Tibial artery (tissue), 4 donors: ENCODE measurements around the gene TAF6.
"Not testable (repeated sequence)": the region's sequence is repeated elsewhere in the genome, so short reads cannot be mapped to it uniquely, and the experiment has no call there.

ENCODE experiments used
- DNase-seq, 2 donors: peaks; one replicate each; pipeline ENCODE4 v3.0.0-alpha.2; 2019
- H3K27ac ChIP-seq, 2 donors: fragments of 200-600 bp; sonication (generic) in 1 of 2; 1 replicate in 1 of 2; 2 replicates in 1 of 2; pipeline ENCODE4 v1.5.1; 2018 to 2019; ENCODE audit warnings: mild to moderate bottlenecking in 1 of 2
- H3K27me3 ChIP-seq, 2 donors: fragments of 200-600 bp; sonication (generic) in 1 of 2; one replicate each; pipeline versions ENCODE4 v1.5.1 to v1.6.0; 2016 to 2019
- H3K36me3 ChIP-seq, 3 donors: fragments of 200-600 bp; sonication (generic) in 2 of 3; one replicate each; pipeline ENCODE4 v1.5.1; 2016 to 2019; ENCODE audit warnings: mild to moderate bottlenecking in 2 of 3
- H3K4me1 ChIP-seq, 4 donors: fragments of 200-600 bp; sonication (generic) in 2 of 4; 1 replicate in 3 of 4; 2 replicates in 1 of 4; pipeline ENCODE4 v1.5.1; 2016 to 2019
- H3K4me3 ChIP-seq, 2 donors: fragments of 200-600 bp; sonication (generic) in 1 of 2; 1 replicate in 1 of 2; 2 replicates in 1 of 2; pipeline ENCODE4 v1.5.1; 2018 to 2019; ENCODE audit warnings: mild to moderate bottlenecking in 2 of 2
- H3K9me3 ChIP-seq, 3 donors: fragments of 200-600 bp; sonication (generic) in 1 of 3; one replicate each; pipeline ENCODE4 v1.5.1; 2016 to 2019
- CTCF ChIP-seq, 2 experiments: fragments of 200-600 bp in 1 of 2; fragments of 450-650 bp in 1 of 2; IDR thresholded peaks; one replicate each; pipeline ENCODE4 v1.5.1; 2017 to 2019; ENCODE audit warnings: antibody characterized with exemption in 2 of 2, mild to moderate bottlenecking in 1 of 2, moderate library complexity in 1 of 2
- intact Hi-C: fragments of 100-400 bp; cut with DNase I; formaldehyde crosslinking; loops from one replicate; pipeline ENCODE4 v1.15.0; 2023; ENCODE audit warnings: low total_unique reads

TAF6 gene

GRCh38 chr7:100152937-100153666, 33.9 kb upstream of the TAF6 start:
- intact Hi-C loops = no loop called here
- Histone ChIP-seq H3K4me3 (no peak overlapping the region), H3K4me1 (peaks cover 4 to 29% (median 25%) of the 10 kb centered on the region in 4 donors), H3K27ac (no peak overlapping the region), H3K9me3 (no peaks in the 10 kb centered on the region), H3K27me3 (no peaks in the 10 kb centered on the region), H3K36me3 (peaks cover 12 to 51% (median 31%) of the 10 kb centered on the region in 3 donors)
- no peak for TF ChIP-seq CTCF (IDR thresholded peaks at IDR 0.05)
- DNase-seq = no peak

GRCh38 chr7:100152404-100152803, 33.2 kb upstream of the TAF6 start:
- H3K36me3 ChIP-seq = peaks cover 12 to 51% (median 31%) of the 10 kb centered on the region in 3 donors
- TF ChIP-seq CTCF (IDR thresholded peaks at IDR 0.05) = no peak
- H3K27me3 ChIP-seq = no peaks in the 10 kb centered on the region
- H3K4me3 ChIP-seq = no peak overlapping the region
- intact Hi-C loops = no loop called here
- H3K4me1 ChIP-seq = peaks cover 4 to 25% (median 20%) of the 10 kb centered on the region in 4 donors
- no peak for DNase-seq
- H3K27ac ChIP-seq = no peak overlapping the region
- no peaks in the 10 kb centered on the region for H3K9me3 ChIP-seq

- peak; percentile 100 for DNase-seq
- peak in 1 of 2 experiments; percentile 15 for TF ChIP-seq CTCF (IDR thresholded peaks at IDR 0.05)
- Histone ChIP-seq H3K4me1 (peaks cover 4 to 17% (median 13%) of the 10 kb centered on the region in 4 donors), H3K4me3 (peak within 1 kb of the TSS; percentile 88 to 91), H3K36me3 (peaks cover 0 to 20% (median 6%) of the 10 kb centered on the region in 3 donors), H3K9me3 (no peaks in the 10 kb centered on the region), H3K27me3 (no peaks in the 10 kb centered on the region), H3K27ac (peak within 1 kb of the TSS; percentile 89 to 91)
- intact Hi-C loops = loop anchor here (10.0 kb wide), 1 partner anchor 234 kb away; the partner anchor contains the start of gene TRIM4
These were observed 29.6 kb upstream of the TAF6 start, which contains the start of gene LAMTOR4 for GRCh38 chr7:100148559-100149328. Gene LAMTOR4 (plus strand): TSS chr7:100148918. CDS start chr7:100148973, 55 bp downstream.

GRCh38 chr7:100148225-100148558, 29.0 kb upstream of the TAF6 start:
- peaks cover 4 to 17% (median 13%) of the 10 kb centered on the region in 4 donors for H3K4me1 ChIP-seq
- peak overlapping the region; percentile 89 to 91 for H3K27ac ChIP-seq
- H3K9me3 ChIP-seq = no peaks in the 10 kb centered on the region
- no peaks in the 10 kb centered on the region for H3K27me3 ChIP-seq
- DNase-seq = no peak
- intact Hi-C loops = loop anchor here (10.0 kb wide), 1 partner anchor 233 kb away; the partner anchor contains the start of gene TRIM4
- H3K4me3 ChIP-seq = peak overlapping the region; percentile 88 to 91
- TF ChIP-seq CTCF (IDR thresholded peaks at IDR 0.05) = no peak
- peaks cover 0 to 14% (median under 1%) of the 10 kb centered on the region in 3 donors for H3K36me3 ChIP-seq

GRCh38 chr7:100147278-100147677, 28.1 kb upstream of the TAF6 start:
- intact Hi-C loops = loop anchor here (10.0 kb wide), 1 partner anchor 232 kb away; the partner anchor contains the start of gene TRIM4
- H3K4me3 ChIP-seq = no peak overlapping the region
- H3K27ac ChIP-seq = no peak overlapping the region
- TF ChIP-seq CTCF (IDR thresholded peaks at IDR 0.05) = no peak
- H3K27me3 ChIP-seq = no peaks in the 10 kb centered on the region
- DNase-seq = no peak
- H3K9me3 ChIP-seq = no peaks in the 10 kb centered on the region
- peaks cover 0 to 8% (median 0%) of the 10 kb centered on the region in 3 donors for H3K36me3 ChIP-seq
- peaks cover 4 to 17% (median 13%) of the 10 kb centered on the region in 4 donors for H3K4me1 ChIP-seq

- H3K27ac ChIP-seq, H3K9me3 ChIP-seq, DNase-seq, H3K4me3 ChIP-seq, H3K27me3 ChIP-seq, H3K36me3 ChIP-seq: not testable (repeated sequence)
- intact Hi-C loops = loop anchor here (10.0 kb wide), 1 partner anchor 232 kb away; the partner anchor contains the start of gene TRIM4
- H3K4me1 ChIP-seq = peaks cover 4 to 17% (median 13%) of the 10 kb centered on the region in 4 donors
These were observed 27.2 kb upstream of the TAF6 start for GRCh38 chr7:100146350-100146749.
